ENCODE data around the gene ANAPC2. TPM values are rescaled to one million over a fixed set of nuclear protein-coding genes. Genes with fewer than 3 reads are reported as not detected.
A peak's percentile ranks its signal among the peaks of the same experiment; 100 is the strongest.

ANAPC2 gene
- total RNA-seq, 1 experiment from 2014 or later, result 80.9 TPM

DNA sequence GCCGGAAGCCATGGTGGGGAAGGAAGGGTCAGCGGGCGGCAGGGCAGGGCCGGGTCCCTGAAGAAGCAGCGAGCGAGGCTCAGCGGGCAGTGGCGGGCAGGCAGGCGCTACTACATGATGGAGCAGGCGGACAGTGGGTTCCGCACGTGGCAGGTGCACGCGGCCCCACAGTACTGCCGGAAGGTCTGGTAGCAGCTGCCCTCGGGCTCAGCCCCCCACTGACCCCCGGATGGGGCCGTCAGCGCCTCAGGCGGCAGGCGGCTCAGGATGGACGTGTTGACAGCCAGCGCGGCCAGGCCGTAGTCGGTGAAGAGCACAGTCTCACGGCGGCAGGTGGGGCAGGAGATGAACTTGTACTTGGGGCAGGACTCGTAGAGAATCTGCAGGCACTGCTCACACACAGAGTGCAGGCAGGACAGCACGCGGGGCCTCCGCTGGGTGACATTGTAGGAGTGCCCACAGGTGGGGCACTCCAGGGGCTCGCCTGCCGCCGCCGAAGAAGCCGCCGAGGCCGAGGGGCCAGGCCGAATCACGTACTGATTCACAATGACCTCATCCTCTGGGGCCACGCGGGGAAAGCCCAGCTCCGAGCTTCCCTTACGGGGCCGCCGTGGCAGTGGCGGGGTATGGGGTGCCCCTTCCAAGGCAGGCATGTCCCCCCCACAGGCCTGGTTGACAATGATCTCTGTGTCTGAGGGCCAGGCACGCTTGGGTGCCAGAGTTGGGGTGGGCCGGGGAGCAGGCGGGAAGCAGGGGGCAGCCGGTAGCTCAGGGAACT is 32.1 kb upstream of the ANAPC2 start:
- no peak for TF ChIP-seq ATF3 (CRISPR knock-in tag; conservative IDR thresholded peaks at IDR 0.05)
- no peak for TF ChIP-seq OVOL2 (CRISPR knock-in tag; IDR thresholded peaks at IDR 0.05; ENCODE audit: borderline replicate concordance)
- TF ChIP-seq, protein P1, sequence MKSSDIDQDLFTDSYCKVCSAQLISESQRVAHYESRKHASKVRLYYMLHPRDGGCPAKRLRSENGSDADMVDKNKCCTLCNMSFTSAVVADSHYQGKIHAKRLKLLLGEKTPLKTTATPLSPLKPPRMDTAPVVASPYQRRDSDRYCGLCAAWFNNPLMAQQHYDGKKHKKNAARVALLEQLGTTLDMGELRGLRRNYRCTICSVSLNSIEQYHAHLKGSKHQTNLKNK (CRISPR knock-in tag; IDR thresholded peaks at IDR 0.05), result no peak
- no peak for TF ChIP-seq HMGA2 (CRISPR knock-in tag; IDR thresholded peaks at IDR 0.05)
- TF ChIP-seq, protein P2, sequence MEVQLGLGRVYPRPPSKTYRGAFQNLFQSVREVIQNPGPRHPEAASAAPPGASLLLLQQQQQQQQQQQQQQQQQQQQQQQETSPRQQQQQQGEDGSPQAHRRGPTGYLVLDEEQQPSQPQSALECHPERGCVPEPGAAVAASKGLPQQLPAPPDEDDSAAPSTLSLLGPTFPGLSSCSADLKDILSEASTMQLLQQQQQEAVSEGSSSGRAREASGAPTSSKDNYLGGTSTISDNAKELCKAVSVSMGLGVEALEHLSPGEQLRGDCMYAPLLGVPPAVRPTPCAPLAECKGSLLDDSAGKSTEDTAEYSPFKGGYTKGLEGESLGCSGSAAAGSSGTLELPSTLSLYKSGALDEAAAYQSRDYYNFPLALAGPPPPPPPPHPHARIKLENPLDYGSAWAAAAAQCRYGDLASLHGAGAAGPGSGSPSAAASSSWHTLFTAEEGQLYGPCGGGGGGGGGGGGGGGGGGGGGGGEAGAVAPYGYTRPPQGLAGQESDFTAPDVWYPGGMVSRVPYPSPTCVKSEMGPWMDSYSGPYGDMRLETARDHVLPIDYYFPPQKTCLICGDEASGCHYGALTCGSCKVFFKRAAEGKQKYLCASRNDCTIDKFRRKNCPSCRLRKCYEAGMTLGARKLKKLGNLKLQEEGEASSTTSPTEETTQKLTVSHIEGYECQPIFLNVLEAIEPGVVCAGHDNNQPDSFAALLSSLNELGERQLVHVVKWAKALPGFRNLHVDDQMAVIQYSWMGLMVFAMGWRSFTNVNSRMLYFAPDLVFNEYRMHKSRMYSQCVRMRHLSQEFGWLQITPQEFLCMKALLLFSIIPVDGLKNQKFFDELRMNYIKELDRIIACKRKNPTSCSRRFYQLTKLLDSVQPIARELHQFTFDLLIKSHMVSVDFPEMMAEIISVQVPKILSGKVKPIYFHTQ (CRISPR knock-in tag; IDR thresholded peaks at IDR 0.05), result no peak
- no peak for TF ChIP-seq KAT7 (CRISPR knock-in tag; IDR thresholded peaks at IDR 0.05; ENCODE audit: borderline replicate concordance)
- no peak for TF ChIP-seq CBFB (CRISPR knock-in tag; IDR thresholded peaks at IDR 0.05; ENCODE audit: low read depth)
- no peak for TF ChIP-seq SP1 (CRISPR knock-in tag; conservative IDR thresholded peaks at IDR 0.05)
- TF ChIP-seq NR3C1 (CRISPR knock-in tag; conservative IDR thresholded peaks at IDR 0.05; ENCODE audit: low read depth), result no peak
- no peak for TF ChIP-seq ZNF423 (CRISPR knock-in tag; IDR thresholded peaks at IDR 0.05)
- no peak for TF ChIP-seq NR2C2 (CRISPR knock-in tag; IDR thresholded peaks at IDR 0.05)
- no peak for TF ChIP-seq ATF1 (CRISPR knock-in tag; IDR thresholded peaks at IDR 0.05)
- no peak for TF ChIP-seq TEAD4 (CRISPR knock-in tag; IDR thresholded peaks at IDR 0.05)
- ATAC-seq (no peak), DNase-seq (ENCODE audit: low spot score) (no peak)
- ChIA-PET POLR2A (interaction anchor here (0.7 kb wide), 1 partner anchor 46 kb away, joined by 3 read pairs; no protein-coding TSS in a partner anchor), CTCF (interaction anchor here (0.6 to 8.9 kb wide), 7 partner anchors 15 to 185 kb away, joined by 3 to 143 read pairs (median 11); partner anchors contain the start of genes SAPCD2 and TPRN)
- Mint-ChIP-seq H3K27me3 (ENCODE audit: low read depth) (no peaks in the 10 kb centered on the region), H3K4me3 (peak overlapping the region; percentile 18; the same call in 1 of the 2 replicates), H3K27ac (no peak overlapping the region), H3K4me1 (peaks cover 4% of the 10 kb centered on the region; the same call in 1 of the 2 replicates), H3K36me3 (0 out of 2 replicates have a peak, but pooled peaks cover 1% of the 10 kb centered on the region), H3K9me3 (no peaks in the 10 kb centered on the region)

GRCh38 chr9:137219757-137220316 is 31.5 kb upstream of the ANAPC2 start:
- ATAC-seq (no peak), DNase-seq (ENCODE audit: low spot score) (no peak)
- TF ChIP-seq PRRX2 (CRISPR knock-in tag; IDR thresholded peaks at IDR 0.05), result no peak
- no peak for TF ChIP-seq ZNF532 (CRISPR knock-in tag; IDR thresholded peaks at IDR 0.05; ENCODE audit: borderline replicate concordance)
- no peak for TF ChIP-seq SMAD3 (CRISPR knock-in tag; IDR thresholded peaks at IDR 0.05; ENCODE audit: borderline replicate concordance)
- TF ChIP-seq ZNF138 (CRISPR knock-in tag; conservative IDR thresholded peaks at IDR 0.05), result no peak
- TF ChIP-seq ZNF671 (CRISPR knock-in tag; IDR thresholded peaks at IDR 0.05), result no peak
- no peak for TF ChIP-seq RORB (CRISPR knock-in tag; IDR thresholded peaks at IDR 0.05)
- no peak for TF ChIP-seq ETV6 (CRISPR knock-in tag; IDR thresholded peaks at IDR 0.05)
- TF ChIP-seq SP1 (CRISPR knock-in tag; conservative IDR thresholded peaks at IDR 0.05), result no peak
- Mint-ChIP-seq H3K9me3 (no peaks in the 10 kb centered on the region), H3K4me3 (no peak overlapping the region), H3K4me1 (peaks cover 4% of the 10 kb centered on the region; the same call in 1 of the 2 replicates), H3K36me3 (0 out of 2 replicates have a peak, but pooled peaks cover 3% of the 10 kb centered on the region), H3K27me3 (ENCODE audit: low read depth) (no peaks in the 10 kb centered on the region), H3K27ac (no peak overlapping the region)
- CTCF ChIA-PET, result interaction anchor here (3.6 to 8.9 kb wide), 2 partner anchors 16 to 18 kb away, joined by 11 to 143 read pairs; partner anchors contain the start of gene TPRN
- POLR2A ChIA-PET, result interaction anchor here (0.7 kb wide), 1 partner anchor 45 kb away, joined by 3 read pairs; no protein-coding TSS in a partner anchor

Data from WTC11 (cell line).